Ascending aorta (tissue), 2 donors: ENCODE data around the gene SLC28A1. TPM values are rescaled to one million over a fixed set of nuclear protein-coding genes. Genes with fewer than 3 reads are reported as not detected.

Experiments used
- DNase-seq, 2 donors: peaks; one replicate each; pipeline ENCODE4 v3.0.0-alpha.2; 2019; ENCODE audit warnings: low spot score in 2 of 2
- H3K27ac ChIP-seq, 2 donors: fragments of 200-600 bp; sonication (generic); one replicate each; pipeline ENCODE4 v1.5.1; 2016 to 2017; ENCODE audit warnings: mild to moderate bottlenecking in 1 of 2
- H3K27me3 ChIP-seq: fragments of 200-600 bp; sonication (generic); one replicate; pipeline ENCODE4 v1.5.1; 2017
- H3K36me3 ChIP-seq, 2 donors: fragments of 200-600 bp; sonication (generic); one replicate each; pipeline ENCODE4 v1.5.1; 2016
- H3K4me1 ChIP-seq, 2 donors: fragments of 200-600 bp; sonication (generic); one replicate each; pipeline ENCODE4 v1.5.1; 2016 to 2017; ENCODE audit warnings: mild to moderate bottlenecking in 1 of 2
- H3K4me3 ChIP-seq, 2 donors: fragments of 200-600 bp; sonication (generic); one replicate each; pipeline ENCODE4 v1.5.1; 2016 to 2017; ENCODE audit warnings: mild to moderate bottlenecking in 1 of 2
- H3K9me3 ChIP-seq, 2 donors: fragments of 200-600 bp; sonication (generic); one replicate each; pipeline ENCODE4 v1.5.1; 2016
- CTCF ChIP-seq, 3 experiments: fragments of 200-600 bp in 2 of 3; fragments of 450-650 bp in 1 of 3; sonication (generic) in 2 of 3; IDR thresholded peaks; one replicate each; pipeline ENCODE4 v1.5.1; 2016 to 2019; ENCODE audit warnings: antibody characterized with exemption in 3 of 3, mild to moderate bottlenecking in 1 of 3, moderate library complexity in 1 of 3
- intact Hi-C: fragments of 100-400 bp; cut with DNase I; formaldehyde crosslinking; loops from one replicate; pipeline ENCODE4 v1.15.1; 2023
- total RNA-seq: library from RNA; depleted of rRNA; stranded (reverse); fragments of >200 nt; gene quantifications from one replicate; pipeline ENCODE4 v1.1.0, GENCODE V29; 2016

SLC28A1 gene
- total RNA-seq, 1 donor from 2014 or later, result not detected

GRCh38 chr15:84846269-84846668, 38.2 kb upstream of the SLC28A1 start:
- no peak overlapping the region for H3K4me3 ChIP-seq
- no peak for TF ChIP-seq CTCF (IDR thresholded peaks at IDR 0.05)
- peak overlapping the region in 1 of 2 donors; percentile 61 for H3K27ac ChIP-seq
- peaks cover under 1 to 19% of the 10 kb centered on the region in 2 donors for H3K4me1 ChIP-seq
- intact Hi-C loops, result no loop called here
- H3K9me3 ChIP-seq, result peaks cover 0 to 4% of the 10 kb centered on the region in 2 donors
- peak in 1 of 2 donors; percentile 16 for DNase-seq
- H3K27me3 ChIP-seq, result no peaks in the 10 kb centered on the region
- H3K36me3 ChIP-seq, result no peaks in the 10 kb centered on the region

GRCh38 chr15:84847382-84847781, 37.1 kb upstream of the SLC28A1 start:
- no peak for TF ChIP-seq CTCF (IDR thresholded peaks at IDR 0.05)
- H3K27me3 ChIP-seq, result no peaks in the 10 kb centered on the region
- no peak overlapping the region for H3K27ac ChIP-seq
- DNase-seq, result no peak
- H3K4me1 ChIP-seq, result peaks cover 0 to 15% of the 10 kb centered on the region in 2 donors
- intact Hi-C loops, result no loop called here
- H3K9me3 ChIP-seq, result peaks cover 0 to 4% of the 10 kb centered on the region in 2 donors
- H3K4me3 ChIP-seq, result no peak overlapping the region
- no peaks in the 10 kb centered on the region for H3K36me3 ChIP-seq

GRCh38 chr15:84852212-84852611, 32.2 kb upstream of the SLC28A1 start:
- no peaks in the 10 kb centered on the region for H3K4me1 ChIP-seq
- H3K36me3 ChIP-seq, result peaks cover 8 to 16% of the 10 kb centered on the region in 2 donors
- H3K9me3 ChIP-seq, result peaks cover 0 to 4% of the 10 kb centered on the region in 2 donors
- no peak overlapping the region for H3K27ac ChIP-seq
- intact Hi-C loops, result no loop called here
- H3K27me3 ChIP-seq, result no peaks in the 10 kb centered on the region
- peak in 1 of 2 donors; percentile 5 for DNase-seq
- no peak for TF ChIP-seq CTCF (IDR thresholded peaks at IDR 0.05)
- no peak overlapping the region for H3K4me3 ChIP-seq

- H3K9me3 ChIP-seq, result no peaks in the 10 kb centered on the region
- no peak overlapping the region for H3K4me3 ChIP-seq
- no peaks in the 10 kb centered on the region for H3K4me1 ChIP-seq
- intact Hi-C loops, result no loop called here
- H3K36me3 ChIP-seq, result peaks cover 37 to 41% of the 10 kb centered on the region in 2 donors
- no peaks in the 10 kb centered on the region for H3K27me3 ChIP-seq
- TF ChIP-seq CTCF (IDR thresholded peaks at IDR 0.05), result no peak
- H3K27ac ChIP-seq, result no peak overlapping the region
- DNase-seq, result peak in 1 of 2 donors; percentile 48
Observed at GRCh38 chr15:84855136-84855535, 29.3 kb upstream of the SLC28A1 start.

- H3K9me3 ChIP-seq, result no peaks in the 10 kb centered on the region
- H3K4me3 ChIP-seq, result no peak overlapping the region
- H3K27me3 ChIP-seq, result no peaks in the 10 kb centered on the region
- DNase-seq, result no peak
- no peak for TF ChIP-seq CTCF (IDR thresholded peaks at IDR 0.05)
- peaks cover 37 to 41% of the 10 kb centered on the region in 2 donors for H3K36me3 ChIP-seq
- no peaks in the 10 kb centered on the region for H3K4me1 ChIP-seq
- H3K27ac ChIP-seq, result no peak overlapping the region
- intact Hi-C loops, result no loop called here
Observed at GRCh38 chr15:84855765-84856164, 28.7 kb upstream of the SLC28A1 start.
